Neuronal stem cell (in vitro differentiated cells): ENCODE measurements around the gene DNASE2.

Experiments
- DNase-seq: peaks from one replicate; pipeline ENCODE4 v3.0.0-alpha.2; 2013; ENCODE audit warnings: low spot score
- H2AFZ ChIP-seq: one replicate; pipeline ENCODE4 v1.6.1; 2013; ENCODE audit warnings: mild to moderate bottlenecking, low read length, inconsistent platforms
- H2AK5ac ChIP-seq: 2 replicates; pipeline ENCODE4 v1.6.1; 2013; ENCODE audit warnings: low read depth, mild to moderate bottlenecking, inconsistent platforms, low read length, moderate library complexity, mixed read lengths
- H2BK120ac ChIP-seq: 2 replicates; pipeline ENCODE4 v1.6.1; 2013; ENCODE audit warnings: low read depth, mild to moderate bottlenecking, inconsistent platforms, low read length, moderate library complexity, mixed read lengths
- H2BK12ac ChIP-seq: one replicate; pipeline ENCODE4 v1.6.1; 2013; ENCODE audit warnings: low read length, inconsistent platforms
- H2BK15ac ChIP-seq: 2 replicates; pipeline ENCODE4 v1.6.1; 2013; ENCODE audit warnings: mild to moderate bottlenecking, low read length, inconsistent platforms, mixed read lengths
- H2BK5ac ChIP-seq: one replicate; pipeline ENCODE4 v1.6.1; 2013; ENCODE audit warnings: inconsistent platforms, mild to moderate bottlenecking, low read length, moderate library complexity
- H3K14ac ChIP-seq: one replicate; pipeline ENCODE4 v1.6.1; 2013; ENCODE audit warnings: low read length, inconsistent platforms
- H3K18ac ChIP-seq: 2 replicates; pipeline ENCODE4 v1.6.1; 2013; ENCODE audit warnings: low read length, inconsistent platforms
- H3K23ac ChIP-seq: 2 replicates; pipeline ENCODE4 v1.6.1; 2013; ENCODE audit warnings: low read depth, mild to moderate bottlenecking, mixed read lengths, low read length, inconsistent platforms; ENCODE audit not compliant: poor library complexity
- H3K27ac ChIP-seq: replicated peaks from 3 replicates; pipeline ENCODE4 v1.5.1; 2013; ENCODE audit warnings: low read length, inconsistent platforms
- H3K27me3 ChIP-seq, 3 experiments: 2 replicates each; pipeline ENCODE4 v1.6.1; 2013; ENCODE audit warnings: low read length in 3 of 3, mild to moderate bottlenecking in 2 of 3, inconsistent platforms in 1 of 3, low read depth in 1 of 3, mixed read lengths in 1 of 3, moderate library complexity in 1 of 3; ENCODE audit not compliant: control insufficient read depth in 3 of 3, insufficient read depth in 3 of 3
- H3K36me3 ChIP-seq, 2 donors: replicated peaks in 1 of 2; 2 replicates each; pipeline ENCODE4 v1.6.1; 2013; ENCODE audit warnings: low read length in 2 of 2; ENCODE audit not compliant: control insufficient read depth in 2 of 2, insufficient read depth in 2 of 2
- H3K4ac ChIP-seq: 2 replicates; pipeline ENCODE4 v1.6.1; 2013; ENCODE audit warnings: inconsistent platforms, mild to moderate bottlenecking, low read length, moderate library complexity
- H3K4me1 ChIP-seq, 2 donors: 1 replicate in 1 of 2; 2 replicates in 1 of 2; pipeline ENCODE4 v1.6.1; 2013; ENCODE audit warnings: low read length in 2 of 2, low read depth in 1 of 2; ENCODE audit not compliant: control insufficient read depth in 2 of 2, insufficient read depth in 1 of 2
- H3K4me2 ChIP-seq: one replicate; pipeline ENCODE4 v1.6.1; 2013; ENCODE audit warnings: mild to moderate bottlenecking, low read length, inconsistent platforms; ENCODE audit not compliant: insufficient read depth, poor library complexity, severe bottlenecking
- H3K4me3 ChIP-seq, 2 donors: 2 replicates each; pipeline ENCODE4 v1.5.1; 2013; ENCODE audit warnings: low read length in 2 of 2, mild to moderate bottlenecking in 2 of 2, inconsistent platforms in 1 of 2, moderate library complexity in 1 of 2
- H3K79me1 ChIP-seq: one replicate; pipeline ENCODE4 v1.6.1; 2013; ENCODE audit warnings: low read depth, mild to moderate bottlenecking, inconsistent platforms, low read length, moderate library complexity
- H3K9ac ChIP-seq: one replicate; pipeline ENCODE4 v1.6.1; 2013; ENCODE audit warnings: mild to moderate bottlenecking, low read depth, low read length, inconsistent platforms; ENCODE audit not compliant: poor library complexity
- H3K9me3 ChIP-seq, 2 donors: replicated peaks in 1 of 2; 2 replicates each; pipeline versions ENCODE3 to v1.6.1; 2013; ENCODE audit warnings: low read length in 2 of 2, mild to moderate bottlenecking in 2 of 2, inconsistent platforms in 1 of 2, low read depth in 1 of 2, mixed read lengths in 1 of 2, moderate library complexity in 1 of 2; ENCODE audit not compliant: control insufficient read depth in 2 of 2, insufficient read depth in 1 of 2
- H4K8ac ChIP-seq: one replicate; pipeline ENCODE4 v1.6.1; 2013; ENCODE audit warnings: low read depth, mild to moderate bottlenecking, inconsistent platforms, low read length, moderate library complexity
- H4K91ac ChIP-seq: one replicate; pipeline ENCODE4 v1.6.1; 2013; ENCODE audit warnings: low read length, low read depth, mild to moderate bottlenecking, inconsistent platforms; ENCODE audit not compliant: poor library complexity
- WGBS, 2 donors: extraction: QIAGEN DNeasy Blood & Tissue Kit; methylation state at CpG; one replicate each; pipeline ENCODE4 v1.1.7; 2013; ENCODE audit warnings: missing lambda C conversion rate in 2 of 2, mixed read lengths in 1 of 2; ENCODE audit not compliant: insufficient read length in 2 of 2, insufficient replicate concordance in 1 of 2; ENCODE audit errors: extremely low coverage in 2 of 2; 5-methylcytosine and 5-hydroxymethylcytosine counted together

The DNASE2 gene

GRCh38 chr19:12858041-12858928 is 23.0 kb downstream of the DNASE2 start:
- no peak overlapping the region for H3K4me2 ChIP-seq
- H3K23ac ChIP-seq, result peak overlapping the region; percentile 20
- H3K36me3 ChIP-seq, result peaks cover 8 to 24% of the 10 kb centered on the region in 2 donors
- H3K79me1 ChIP-seq, result peaks cover 1% of the 10 kb centered on the region
- H2AK5ac ChIP-seq, result no peak overlapping the region
- H3K9ac ChIP-seq, result no peak overlapping the region
- H2BK15ac ChIP-seq, result no peak overlapping the region
- no peaks in the 10 kb centered on the region for H3K27me3 ChIP-seq
- no peak for DNase-seq
- no peak overlapping the region for H2BK12ac ChIP-seq
- no peaks in the 10 kb centered on the region for H3K4me1 ChIP-seq
- H2AFZ ChIP-seq, result no peak overlapping the region
- H4K91ac ChIP-seq, result no peak overlapping the region
- H2BK120ac ChIP-seq, result no peak overlapping the region
- H3K9me3 ChIP-seq, result no peaks in the 10 kb centered on the region
- H3K18ac ChIP-seq, result no peak overlapping the region
- H3K4ac ChIP-seq, result no peak overlapping the region
- no peak overlapping the region for H4K8ac ChIP-seq
- H3K27ac ChIP-seq, result no peak overlapping the region
- peak overlapping the region in 1 of 2 donors; percentile 25 for H3K4me3 ChIP-seq
- no CpG with 5 or more reads among the region's 35 CpGs for WGBS, 2 donors
- H3K14ac ChIP-seq, result no peak overlapping the region
- H2BK5ac ChIP-seq, result peak overlapping the region; percentile 84

- no peak overlapping the region for H2AK5ac ChIP-seq
- no peak overlapping the region for H3K14ac ChIP-seq
- H3K4me3 ChIP-seq, result no peak overlapping the region
- no peaks in the 10 kb centered on the region for H3K4me1 ChIP-seq
- H2BK120ac ChIP-seq, result no peak overlapping the region
- H3K4me2 ChIP-seq, result no peak overlapping the region
- H2AFZ ChIP-seq, result no peak overlapping the region
- H4K8ac ChIP-seq, result no peak overlapping the region
- H3K36me3 ChIP-seq, result peaks cover 10 to 29% of the 10 kb centered on the region in 2 donors
- H4K91ac ChIP-seq, result no peak overlapping the region
- H3K23ac ChIP-seq, result no peak overlapping the region
- no peaks in the 10 kb centered on the region for H3K9me3 ChIP-seq
- no peak overlapping the region for H2BK15ac ChIP-seq
- H3K79me1 ChIP-seq, result peaks cover 4% of the 10 kb centered on the region
- WGBS, 2 donors, result no CpG with 5 or more reads among the region's 1 CpG
- H3K27me3 ChIP-seq, result no peaks in the 10 kb centered on the region
- no peak for DNase-seq
- no peak overlapping the region for H3K27ac ChIP-seq
- H3K18ac ChIP-seq, result no peak overlapping the region
- no peak overlapping the region for H2BK5ac ChIP-seq
- no peak overlapping the region for H3K9ac ChIP-seq
- H2BK12ac ChIP-seq, result no peak overlapping the region
- H3K4ac ChIP-seq, result no peak overlapping the region
Observed at GRCh38 chr19:12856653-12857052, 24.6 kb downstream of the DNASE2 start.

DNA sequence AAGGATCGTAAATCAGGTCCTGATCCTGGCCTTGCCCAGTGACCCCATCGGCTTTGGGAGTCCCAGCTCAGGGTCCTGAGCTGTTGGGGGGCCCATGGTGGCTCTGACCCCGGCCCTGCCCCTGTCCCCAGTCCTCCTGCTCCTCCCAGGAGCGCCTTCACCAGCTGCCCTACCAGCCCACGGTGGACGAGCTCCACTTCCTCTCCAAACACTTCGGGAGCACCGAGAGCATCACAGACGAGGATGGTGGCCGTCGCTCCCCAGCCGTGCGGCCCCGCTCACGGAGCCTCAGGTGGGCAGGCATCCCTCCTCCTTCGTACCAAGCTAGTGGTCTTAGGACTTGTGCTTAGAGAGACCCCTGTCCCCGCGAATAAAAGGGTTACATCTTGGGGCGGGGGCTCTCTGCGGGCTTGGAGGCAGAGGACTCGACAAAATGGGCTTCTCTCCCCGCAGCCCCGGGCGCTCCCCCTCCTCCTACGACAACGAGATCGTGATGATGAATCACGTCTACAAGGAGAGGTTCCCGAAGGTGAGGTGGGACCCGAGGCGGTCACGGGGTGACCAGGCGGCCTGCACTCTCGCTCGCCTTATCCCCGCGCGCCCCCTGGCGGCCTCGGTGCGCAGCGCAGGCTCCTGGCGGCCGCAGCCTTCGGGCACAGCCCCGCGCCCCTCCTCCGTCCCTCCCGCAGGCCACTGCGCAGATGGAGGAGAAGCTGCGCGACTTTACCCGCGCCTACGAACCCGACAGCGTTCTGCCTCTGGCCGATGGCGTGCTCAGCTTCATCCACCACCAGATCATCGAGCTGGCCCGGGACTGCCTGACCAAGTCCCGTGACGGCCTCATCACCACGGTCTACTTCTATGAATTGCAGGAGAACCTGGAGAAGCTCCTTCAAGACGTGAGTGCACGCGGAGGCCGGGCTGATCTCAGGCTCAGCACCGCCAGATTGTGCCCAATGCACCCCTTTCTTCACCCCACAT is 33.8 kb downstream of the DNASE2 start:
- Histone ChIP-seq H3K4me3 (peak overlapping the region in 1 of 2 donors; percentile 2), H2BK12ac (no peak overlapping the region), H3K36me3 (peaks cover 9 to 13% of the 10 kb centered on the region in 2 donors), H3K23ac (peak overlapping the region; percentile 37), H3K79me1 (peaks cover 3% of the 10 kb centered on the region), H3K18ac (peak overlapping the region; percentile 61), H2BK120ac (no peak overlapping the region), H3K4me1 (peaks cover 0 to 5% of the 10 kb centered on the region in 2 donors), H3K4me2 (peak overlapping the region; percentile 23), H3K9me3 (no peaks in the 10 kb centered on the region), H2AFZ (peak overlapping the region; percentile 71), H3K27ac (no peak overlapping the region), H3K14ac (no peak overlapping the region), H4K8ac (no peak overlapping the region), H3K27me3 (peaks cover 0 to 2% (median 0%) of the 10 kb centered on the region in 3 experiments), H2BK15ac (no peak overlapping the region), H2BK5ac (no peak overlapping the region), H4K91ac (no peak overlapping the region), H3K9ac (peak overlapping the region; percentile 86), H2AK5ac (peak overlapping the region; percentile 23), H3K4ac (no peak overlapping the region)
- no CpG with 5 or more reads among the region's 69 CpGs for WGBS, 2 donors
- peak; percentile 86 for DNase-seq
